AG20443 (cell line): Measurements from ENCODE around the gene RASA3.
"Not testable (repeated sequence)": the region's sequence is repeated elsewhere in the genome, so short reads cannot be mapped to it uniquely, and the experiment has no call there.

Experiments
- DNase-seq: peaks from one replicate; pipeline ENCODE4 v3.0.0; 2012; ENCODE audit warnings: low spot score, mixed read lengths

Gene RASA3

DNA sequence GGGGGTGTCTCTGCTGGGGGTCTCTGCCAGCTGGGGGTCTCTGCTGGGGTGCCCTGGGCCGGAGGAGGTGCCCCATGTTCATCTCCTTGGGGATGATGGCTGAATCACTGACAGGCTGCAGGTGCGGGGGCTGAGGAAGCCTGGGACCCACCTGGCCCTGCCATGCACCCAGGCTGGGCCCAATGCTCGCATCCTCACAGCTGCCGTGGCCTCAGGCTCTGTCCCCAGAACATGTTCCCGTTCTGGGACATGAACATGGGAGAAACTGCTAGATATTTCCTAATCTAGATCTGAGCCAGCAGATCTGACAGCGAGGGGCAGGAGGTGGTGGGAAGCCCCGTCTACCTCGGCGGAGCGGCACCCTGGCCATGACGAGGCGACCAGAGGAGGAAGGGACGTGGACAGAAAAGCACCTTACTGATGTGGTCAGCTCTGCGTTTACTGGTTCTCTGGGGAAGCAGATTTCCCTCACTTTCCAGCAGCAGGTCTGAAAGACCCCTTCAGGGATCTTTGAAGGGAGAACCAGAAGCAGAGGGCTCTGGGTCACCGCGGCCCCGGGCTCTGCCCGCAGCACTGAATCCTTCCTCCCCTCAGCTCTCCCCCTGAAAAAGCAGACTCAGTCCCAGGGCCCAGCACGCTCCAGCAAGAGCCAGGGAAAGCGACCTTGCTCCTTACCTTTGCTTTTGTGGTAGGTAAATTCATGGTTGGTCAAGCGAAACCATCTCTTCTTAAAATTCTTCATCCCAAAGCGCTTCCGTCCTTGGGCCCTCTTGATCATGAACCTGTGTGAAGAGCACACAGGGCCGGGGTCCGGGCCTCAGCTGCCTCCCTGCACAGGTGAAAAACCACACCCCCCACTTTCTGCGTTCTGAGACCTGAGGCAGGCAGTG lies 132.0 kb downstream of the RASA3 start:
- no peak for DNase-seq

GRCh38 chr13:113999618-113999910 lies 132.9 kb downstream of the RASA3 start:
- no peak for DNase-seq

DNA sequence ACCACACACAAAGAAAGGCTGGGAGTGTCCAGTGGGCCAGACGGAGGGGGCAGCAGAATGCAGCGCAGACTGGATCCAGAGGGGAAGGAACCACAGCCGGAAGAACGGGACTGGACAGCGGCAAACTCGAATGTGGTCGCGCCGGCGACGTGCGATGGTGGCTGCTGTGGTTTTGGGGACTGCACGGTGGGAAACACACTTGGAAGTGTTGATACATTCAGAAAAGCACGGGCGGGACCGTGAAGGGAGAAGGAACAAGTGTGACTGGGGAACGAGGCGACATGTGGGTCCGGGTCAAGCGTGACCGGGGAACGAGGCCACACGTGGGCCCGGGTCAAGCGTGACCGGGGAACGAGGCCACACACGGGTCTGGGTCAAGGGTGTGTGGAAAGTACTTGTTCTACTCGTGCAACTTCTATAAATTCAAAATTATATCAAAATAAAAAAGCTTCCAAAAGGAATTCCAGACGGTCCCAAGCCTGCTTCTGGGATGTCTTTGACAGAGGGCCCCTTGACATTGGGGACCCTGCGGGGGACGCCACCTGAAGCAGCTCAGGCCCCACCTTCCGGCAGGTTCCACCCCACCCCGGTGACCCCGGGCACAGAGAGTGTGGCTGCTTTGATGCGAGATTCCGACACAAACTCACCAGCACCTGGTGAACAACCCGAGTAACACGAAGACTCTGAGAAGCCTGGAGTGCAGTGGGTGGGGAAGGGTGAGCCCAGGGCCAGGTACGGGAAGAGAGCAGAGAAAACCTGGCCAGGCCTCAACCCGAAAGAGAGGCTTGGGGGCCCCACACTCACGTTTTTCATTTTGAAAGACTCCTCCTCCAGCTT lies 133.4 kb downstream of the RASA3 start:
- DNase-seq, result no peak

GRCh38 chr13:113997845-113998751 lies 134.3 kb downstream of the RASA3 start:
- DNase-seq, result peak; percentile 80

GRCh38 chr13:113996912-113997745 lies 135.3 kb downstream of the RASA3 start:
- DNase-seq, result no peak

DNA sequence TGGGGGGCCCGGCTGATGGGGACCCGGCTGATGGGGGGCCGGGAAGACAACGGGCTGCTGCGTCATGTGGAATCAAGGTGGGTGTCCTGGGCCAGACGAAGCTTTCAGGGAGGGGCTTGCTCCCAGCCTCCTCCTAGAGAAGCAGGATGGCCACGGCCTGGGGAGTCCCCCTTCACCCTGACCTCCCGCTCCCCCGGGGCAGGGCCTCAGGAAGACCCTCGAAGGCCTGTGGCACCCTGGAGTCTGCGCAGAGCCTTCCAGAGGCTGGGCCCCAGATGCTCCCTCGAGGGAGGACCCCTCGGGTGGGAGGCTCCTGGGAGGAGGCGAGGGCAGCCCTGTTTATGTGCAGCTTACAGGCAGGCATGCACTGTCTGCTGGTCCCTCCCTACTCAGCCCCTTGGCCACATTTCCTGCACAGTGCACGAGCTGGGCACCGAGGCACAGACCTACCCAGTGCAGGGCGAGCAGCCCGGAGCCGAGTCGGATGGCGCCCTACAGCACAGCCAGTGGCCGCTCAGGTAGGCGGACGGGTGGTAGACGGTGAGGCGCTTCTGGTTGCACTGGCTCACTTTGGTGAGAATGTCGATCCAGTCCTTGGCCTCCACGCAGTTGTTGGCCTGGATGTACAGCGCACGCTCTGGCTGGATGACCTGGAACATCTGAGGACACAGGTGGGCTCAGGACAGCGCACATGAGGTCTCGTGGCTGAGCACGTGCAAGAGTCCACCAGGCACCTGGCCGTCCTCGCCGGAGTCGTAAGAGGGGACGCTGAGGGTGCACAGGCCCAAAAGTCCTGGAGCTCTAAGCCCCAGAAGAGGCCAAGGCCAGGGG lies 136.1 kb downstream of the RASA3 start:
- no peak for DNase-seq

DNA sequence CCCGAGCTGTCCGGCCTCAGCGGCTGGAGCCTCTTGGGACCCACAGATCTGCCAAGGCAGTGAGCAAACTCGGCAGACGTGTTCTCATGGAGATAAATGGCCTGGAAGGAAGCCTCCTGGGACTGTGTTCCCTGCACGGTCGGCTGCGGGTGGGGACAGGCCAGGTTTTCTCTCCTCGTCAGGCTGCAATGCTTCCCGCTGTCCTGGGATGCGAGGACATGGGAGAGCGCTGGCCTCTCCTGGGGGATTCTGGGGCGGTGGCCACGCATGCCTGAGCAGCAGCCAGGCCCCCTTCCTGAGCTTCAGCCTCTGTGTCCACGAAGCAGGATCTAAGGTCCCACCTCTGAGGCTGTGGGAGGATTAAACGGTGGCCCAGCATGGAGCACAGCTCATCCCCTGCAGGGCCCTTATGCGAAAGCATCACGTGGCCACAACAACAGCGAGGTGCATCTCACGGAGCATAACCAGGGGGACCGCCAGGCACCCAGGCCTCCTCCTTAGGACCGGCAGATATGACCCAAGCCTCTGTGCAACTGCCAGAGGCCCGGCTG lies 137.3 kb downstream of the RASA3 start:
- DNase-seq, result no peak

DNA sequence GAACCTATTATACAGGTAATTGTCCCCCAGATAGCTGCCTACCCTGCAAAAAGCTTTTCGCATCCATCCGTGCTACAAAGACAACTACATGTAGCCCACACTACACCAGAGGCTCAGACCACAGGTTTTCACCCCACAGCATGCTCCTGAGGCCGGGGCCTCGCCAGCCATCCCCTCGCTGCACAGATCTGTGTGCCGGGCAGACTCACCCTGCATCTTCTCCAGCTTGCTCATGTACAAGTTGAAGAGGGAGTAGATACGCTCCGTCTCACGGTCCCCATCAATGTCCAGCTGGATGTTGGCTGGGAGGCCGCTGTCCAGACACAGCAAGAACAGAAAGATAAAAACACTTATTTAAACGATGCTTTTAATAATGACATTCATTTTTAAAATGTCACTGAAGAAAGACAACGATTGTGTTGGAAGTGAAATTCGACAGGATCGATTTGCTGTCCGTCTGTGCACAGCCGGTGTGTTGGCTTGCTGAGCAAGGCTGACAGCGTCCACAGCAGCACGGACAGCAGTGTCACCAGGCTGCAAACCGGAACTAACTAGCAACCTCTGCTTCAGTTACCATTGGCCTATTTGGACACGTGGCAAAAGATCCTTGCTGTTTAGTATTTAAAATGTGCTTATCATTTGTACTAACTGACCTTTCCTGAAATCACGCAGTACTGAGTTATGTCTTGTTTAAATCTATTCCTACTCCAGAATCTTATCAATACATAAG lies 140.0 kb downstream of the RASA3 start:
- DNase-seq, result no peak

GRCh38 chr13:113991676-113992179 lies 140.7 kb downstream of the RASA3 start:
- no peak for DNase-seq

GRCh38 chr13:113991191-113991669 lies 141.2 kb downstream of the RASA3 start:
- DNase-seq, result no peak

DNA sequence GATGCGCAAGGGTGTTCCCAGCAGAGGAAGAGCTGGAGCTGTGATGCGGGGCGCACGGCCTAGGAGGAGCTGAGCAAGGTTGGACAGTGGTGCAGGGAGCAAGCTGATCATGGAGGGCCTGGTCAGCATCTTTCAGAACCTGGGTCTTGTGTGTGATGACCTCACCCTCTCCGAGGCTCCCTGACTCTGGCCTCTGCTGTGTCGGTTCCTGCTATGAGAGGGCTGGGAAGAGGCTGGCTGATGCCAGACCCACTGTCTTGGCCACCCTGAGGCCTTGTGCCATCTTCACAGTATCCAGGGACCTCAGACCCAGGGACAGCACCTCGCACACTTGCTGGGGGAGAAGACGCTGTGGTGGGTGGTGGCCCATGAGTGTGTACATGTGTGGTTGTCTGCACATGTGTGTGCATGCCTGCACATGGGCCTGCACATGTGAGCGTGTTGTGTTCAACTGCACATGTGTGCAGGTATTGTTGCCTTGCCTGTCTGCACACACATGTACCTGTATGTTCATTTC lies 142.0 kb downstream of the RASA3 start:
- DNase-seq, result no peak

- no peak for DNase-seq
These were observed 142.7 kb downstream of the RASA3 start for GRCh38 chr13:113989585-113990300.

GRCh38 chr13:113988859-113989258 lies 143.6 kb downstream of the RASA3 start:
- not testable (repeated sequence) for DNase-seq

DNA sequence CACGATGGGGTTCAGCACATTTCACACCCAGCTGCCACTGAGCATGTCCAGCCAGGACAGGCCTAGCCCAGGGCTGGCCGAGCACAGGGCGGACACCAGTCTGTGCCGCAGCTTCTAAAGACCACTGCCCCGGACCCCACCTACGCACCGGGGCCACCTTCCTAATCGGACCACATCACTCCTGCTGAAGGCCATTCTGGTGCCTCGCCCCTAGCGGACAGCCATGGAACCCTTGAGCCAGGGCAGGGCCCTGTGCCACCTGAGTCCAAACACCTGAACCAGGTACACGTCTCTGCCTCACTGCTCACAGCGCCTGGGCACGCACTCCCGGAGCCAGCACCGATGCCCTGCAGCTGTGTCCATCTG lies 150.1 kb downstream of the RASA3 start:
- no peak for DNase-seq

DNA sequence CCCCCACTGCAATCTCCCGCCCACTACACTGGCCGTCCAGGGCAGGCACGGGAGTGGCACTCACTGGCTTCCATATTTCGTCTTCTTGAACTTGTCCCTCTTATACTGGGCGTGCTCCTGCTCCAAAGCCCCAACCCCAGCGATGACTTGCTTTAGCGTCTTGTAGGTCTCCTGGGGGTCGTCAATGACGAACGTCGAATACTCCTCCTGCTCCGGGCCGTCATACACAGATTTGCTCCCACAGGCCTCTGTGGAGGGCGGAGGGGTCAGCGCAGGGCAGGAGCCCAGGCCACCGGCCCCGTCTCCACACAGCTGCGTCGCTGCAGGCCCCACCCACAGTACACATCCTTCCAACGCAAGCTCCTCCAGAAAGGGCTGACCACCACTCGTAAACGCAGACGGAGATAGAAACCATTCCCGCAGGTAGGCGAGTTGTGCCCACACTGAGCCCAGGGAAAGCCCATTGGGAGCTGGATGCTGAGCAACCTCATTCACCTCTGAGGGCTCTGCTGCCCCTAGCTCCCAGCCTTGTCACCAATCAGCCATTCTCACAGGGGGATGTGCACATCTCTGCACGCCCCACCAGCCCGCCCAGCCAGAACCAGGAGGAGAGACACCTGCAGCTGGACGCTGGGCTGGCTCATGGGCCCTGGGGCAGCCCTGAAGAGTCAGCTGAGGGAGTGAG lies 150.7 kb downstream of the RASA3 start:
- no peak for DNase-seq

DNA sequence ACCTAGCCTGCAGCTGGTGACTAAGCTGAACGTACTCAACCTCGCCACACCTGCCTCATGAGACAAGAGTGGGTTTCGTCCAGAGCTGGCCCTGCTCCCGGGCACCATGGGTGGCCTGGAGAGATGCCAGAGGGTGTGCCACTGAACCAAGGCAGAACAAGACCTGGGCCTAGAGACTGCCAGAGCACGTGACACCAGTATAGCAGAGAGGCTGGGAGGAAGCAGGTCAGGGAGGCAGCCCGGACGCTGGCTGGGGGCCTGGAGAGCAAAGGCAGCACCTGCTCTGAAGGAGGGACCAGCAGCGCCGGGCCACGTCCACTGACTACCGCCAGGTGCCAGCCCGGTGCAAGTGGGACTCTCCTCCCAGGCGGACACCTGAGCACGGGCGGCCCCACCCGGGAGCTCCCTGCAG lies 151.2 kb downstream of the RASA3 start:
- no peak for DNase-seq

GRCh38 chr13:113980489-113981064 lies 151.8 kb downstream of the RASA3 start:
- DNase-seq, result no peak
